Heart left ventricle (tissue), 13 donors: Measurements from ENCODE around the gene NHLH1.

Experiments used
- POLR2A ChIP-seq, 2 donors: fragments of 450-650 bp; IDR thresholded peaks; one replicate each; pipeline ENCODE4 v1.6.1; 2017; ENCODE audit warnings: antibody characterized with exemption in 2 of 2, mild to moderate bottlenecking in 2 of 2, moderate library complexity in 2 of 2
- TF ChIP-seq, protein P1 (sequence below), 12 donors: fragments of 200-600 bp; sonication (generic) in 4 of 12; IDR thresholded peaks; one replicate each; pipeline versions ENCODE4 v1.5.0 to v1.8.0; 2018 to 2022; ENCODE audit warnings: antibody characterized with exemption in 12 of 12, mild to moderate bottlenecking in 5 of 12
- donor health status: ischemic (EF 13 %, LVEDD 7.1; RV severe dilation, severe dysfunction).
- donor health status: DM: no; HTN: yes; CAD: no.
- donor health status: DM: no; HTN: no; CAD: no.
- donor health status: ischemic (EF 25% LVEDD 6.9; RV normal size, moderate dysfunction).
- donor health status: ischemic (EF 25% LVEDD 5.7; RV mildly dilated, moderate dysfunction).
- donor health status: ischemic (EF 35%, LVEDD 5.7; RV mildly dilated, moderate dysfunction).
- donor health status: nonischemic (EF 11% LVEDD 7.7; RV severe dilation, severe dysfunction).
- donor health status: DM: yes; HTN: yes; CAD: no.
- donor health status: PGD.
- donor health status: ischemic (EF 29% LVEDD 5.4; RV normal size, mild dysfunction).
- donor health status: nonischemic (EF 23%, LVEDD 6.1; RV moderate dilation, normal function).

GRCh38 chr1:160376525-160377131 lies 9.8 kb downstream of the NHLH1 start:
- TF ChIP-seq, protein P1, sequence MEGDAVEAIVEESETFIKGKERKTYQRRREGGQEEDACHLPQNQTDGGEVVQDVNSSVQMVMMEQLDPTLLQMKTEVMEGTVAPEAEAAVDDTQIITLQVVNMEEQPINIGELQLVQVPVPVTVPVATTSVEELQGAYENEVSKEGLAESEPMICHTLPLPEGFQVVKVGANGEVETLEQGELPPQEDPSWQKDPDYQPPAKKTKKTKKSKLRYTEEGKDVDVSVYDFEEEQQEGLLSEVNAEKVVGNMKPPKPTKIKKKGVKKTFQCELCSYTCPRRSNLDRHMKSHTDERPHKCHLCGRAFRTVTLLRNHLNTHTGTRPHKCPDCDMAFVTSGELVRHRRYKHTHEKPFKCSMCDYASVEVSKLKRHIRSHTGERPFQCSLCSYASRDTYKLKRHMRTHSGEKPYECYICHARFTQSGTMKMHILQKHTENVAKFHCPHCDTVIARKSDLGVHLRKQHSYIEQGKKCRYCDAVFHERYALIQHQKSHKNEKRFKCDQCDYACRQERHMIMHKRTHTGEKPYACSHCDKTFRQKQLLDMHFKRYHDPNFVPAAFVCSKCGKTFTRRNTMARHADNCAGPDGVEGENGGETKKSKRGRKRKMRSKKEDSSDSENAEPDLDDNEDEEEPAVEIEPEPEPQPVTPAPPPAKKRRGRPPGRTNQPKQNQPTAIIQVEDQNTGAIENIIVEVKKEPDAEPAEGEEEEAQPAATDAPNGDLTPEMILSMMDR (IDR thresholded peaks at IDR 0.05) = peak; percentile 68 to 95 (median 88)
- TF ChIP-seq POLR2A (IDR thresholded peaks at IDR 0.05) = no peak
